ENCODE results near the gene PROX2.

Gene PROX2

GRCh38 chr14:74890262-74890661 lies 14.3 kb upstream of the PROX2 start:
- CTCF ChIA-PET = interaction anchor here (0.9 to 7.6 kb wide), 3 partner anchors 11 to 30 kb away, joined by 3 to 143 read pairs (median 50); no protein-coding TSS in a partner anchor
- POLR2A ChIA-PET = no interaction called here
- TF ChIP-seq CTCF (IDR thresholded peaks at IDR 0.05; ENCODE audit: control extremely low read depth, extremely low read depth, low read depth, missing control alignments) = no peak
- DNase-seq (ENCODE audit: extremely low spot score) = no peak

- TF ChIP-seq CTCF (IDR thresholded peaks at IDR 0.05; ENCODE audit: control extremely low read depth, extremely low read depth, low read depth, missing control alignments) = no peak
- ChIA-PET CTCF (interaction anchor here (0.9 to 7.6 kb wide), 3 partner anchors 9 to 28 kb away, joined by 3 to 143 read pairs (median 6); no protein-coding TSS in a partner anchor), POLR2A (no interaction called here)
- DNase-seq (ENCODE audit: extremely low spot score) = no peak
Observed at GRCh38 chr14:74888164-74889158, 12.5 kb upstream of the PROX2 start.

- CTCF ChIA-PET = interaction anchor here (0.8 to 20.7 kb wide), 5 partner anchors 7 to 26 kb away, joined by 3 to 353 read pairs (median 10); no protein-coding TSS in a partner anchor
- POLR2A ChIA-PET = no interaction called here
- TF ChIP-seq CTCF (IDR thresholded peaks at IDR 0.05; ENCODE audit: control extremely low read depth, extremely low read depth, low read depth, missing control alignments) = no peak
Observed at GRCh38 chr14:74886001-74886400, 10.1 kb upstream of the PROX2 start.

GRCh38 chr14:74882103-74882920 lies 6.4 kb upstream of the PROX2 start:
- DNase-seq (ENCODE audit: extremely low spot score) = no peak
- POLR2A ChIA-PET = interaction anchor here (0.6 to 1.2 kb wide), 4 partner anchors 10 to 187 kb away, joined by 3 to 6 read pairs (median 4); no protein-coding TSS in a partner anchor
- TF ChIP-seq CTCF (IDR thresholded peaks at IDR 0.05; ENCODE audit: control extremely low read depth, extremely low read depth, low read depth, missing control alignments) = no peak
- CTCF ChIA-PET = interaction anchor here (1.0 to 20.7 kb wide), 8 partner anchors 10 to 206 kb away, joined by 3 to 353 read pairs (median 4); no protein-coding TSS in a partner anchor

More at GRCh38 chr14:74886001-74886400, 10.1 kb upstream of the PROX2 start:
- DNase-seq (ENCODE audit: extremely low spot score) = no peak

- no peak for TF ChIP-seq CTCF (IDR thresholded peaks at IDR 0.05; ENCODE audit: control extremely low read depth, extremely low read depth, low read depth, missing control alignments)
- CTCF ChIA-PET = interaction anchor here (1.0 to 20.7 kb wide), 6 partner anchors 9 to 207 kb away, joined by 3 to 353 read pairs (median 4); no protein-coding TSS in a partner anchor
- DNase-seq (ENCODE audit: extremely low spot score) = peak; percentile 97
- POLR2A ChIA-PET = interaction anchor here (0.6 to 1.2 kb wide), 2 partner anchors 11 to 72 kb away, joined by 3 read pairs; no protein-coding TSS in a partner anchor
Observed at GRCh38 chr14:74881431-74882102, 5.6 kb upstream of the PROX2 start, which contains the start of gene DLST. DLST (plus strand) TSS chr14:74881916; CDS start chr14:74881954, 38 bp downstream.

All from GM10248 (cell line).